Naive thymus-derived CD4-positive, alpha-beta T cell (primary cell): ENCODE measurements around the gene LRRFIP1. TPM values are rescaled to one million over a fixed set of nuclear protein-coding genes. Genes with fewer than 3 reads are reported as not detected.

ENCODE experiments used
- ATAC-seq: fragments of 150-1000 bp; cut with Tn5 transposase; 2 replicates; pipeline ENCODE4 v1.10.0; 2021; ENCODE audit warnings: mild to moderate bottlenecking, moderate library complexity
- CTCF ChIA-PET: fragments of 350-600 bp; sonication (Branson Sonifier 250); formaldehyde crosslinking; loops from one replicate; lab custom pipeline; 2021; ENCODE audit warnings: antibody characterized with exemption; lab: Charles Lee
- POLR2A ChIA-PET: fragments of 350-600 bp; sonication (Branson Sonifier 250); formaldehyde crosslinking; loops from one replicate; lab custom pipeline; 2021; ENCODE audit warnings: antibody characterized with exemption, inconsistent platforms; lab: Charles Lee
- DNase-seq, 9 donors: peaks; one replicate each; pipeline versions ENCODE4 v3.0.0 to v3.0.0-alpha.2; 2020 to 2022; ENCODE audit warnings: mixed read lengths in 1 of 9
- H3K27ac ChIP-seq: one replicate; pipeline ENCODE4 v1.7.0; 2013; ENCODE audit warnings: mild to moderate bottlenecking, low read depth, low read length, moderate library complexity
- H3K27me3 ChIP-seq, 2 donors: one replicate each; pipeline ENCODE4 v1.7.0; 2013; ENCODE audit warnings: low read length in 2 of 2, mild to moderate bottlenecking in 2 of 2, moderate library complexity in 2 of 2; ENCODE audit not compliant: control insufficient read depth in 2 of 2, insufficient read depth in 2 of 2
- H3K36me3 ChIP-seq, 3 experiments: 1 replicate in 2 of 3; 2 replicates in 1 of 3; pipeline ENCODE4 v1.7.0; 2013; ENCODE audit warnings: low read length in 3 of 3, mild to moderate bottlenecking in 3 of 3, moderate library complexity in 1 of 3; ENCODE audit not compliant: insufficient read depth in 3 of 3, control insufficient read depth in 2 of 3
- H3K4me1 ChIP-seq, 2 donors: one replicate each; pipeline ENCODE4 v1.7.0; 2013; ENCODE audit warnings: low read length in 2 of 2, mild to moderate bottlenecking in 2 of 2, moderate library complexity in 1 of 2; ENCODE audit not compliant: control insufficient read depth in 2 of 2, insufficient read depth in 2 of 2
- H3K4me3 ChIP-seq: 2 replicates; pipeline ENCODE4 v1.7.0; 2013; ENCODE audit warnings: mild to moderate bottlenecking, low read length
- H3K9me3 ChIP-seq, 3 experiments: 1 replicate in 2 of 3; 2 replicates in 1 of 3; pipeline ENCODE4 v1.7.0; 2013; ENCODE audit warnings: low read length in 3 of 3; ENCODE audit not compliant: control insufficient read depth in 2 of 3
- H3K27ac Mint-ChIP-seq, 9 donors: one replicate each; pipeline ENCODE4 v1.8.0; 2020 to 2022; ENCODE audit warnings: mixed read lengths in 9 of 9, mild to moderate bottlenecking in 8 of 9, moderate library complexity in 5 of 9, inconsistent platforms in 2 of 9
- H3K27me3 Mint-ChIP-seq, 5 donors: one replicate each; pipeline ENCODE4 v1.8.0; 2021 to 2022; ENCODE audit warnings: mixed read lengths in 5 of 5, mild to moderate bottlenecking in 1 of 5
- H3K36me3 Mint-ChIP-seq, 5 donors: one replicate each; pipeline ENCODE4 v1.8.0; 2020 to 2022; ENCODE audit warnings: mixed read lengths in 5 of 5, mild to moderate bottlenecking in 3 of 5, inconsistent platforms in 1 of 5
- H3K4me1 Mint-ChIP-seq, 7 donors: one replicate each; pipeline ENCODE4 v1.8.0; 2020 to 2022; ENCODE audit warnings: mixed read lengths in 7 of 7, mild to moderate bottlenecking in 3 of 7, inconsistent platforms in 1 of 7
- H3K4me3 Mint-ChIP-seq, 10 donors: one replicate each; pipeline ENCODE4 v1.8.0; 2020 to 2022; ENCODE audit warnings: mild to moderate bottlenecking in 10 of 10, mixed read lengths in 10 of 10, moderate library complexity in 6 of 10, inconsistent platforms in 2 of 10
- H3K9me3 Mint-ChIP-seq, 11 donors: one replicate each; pipeline ENCODE4 v1.8.0; 2020 to 2022; ENCODE audit warnings: mixed read lengths in 11 of 11, mild to moderate bottlenecking in 4 of 11, inconsistent platforms in 1 of 11, moderate library complexity in 1 of 11
- intact Hi-C, 2 donors: fragments of 100-400 bp; cut with micrococcal nuclease; formaldehyde crosslinking; loops; one replicate each; pipeline ENCODE4 v1.15.1; 2023
- polyA plus RNA-seq, 2 donors: library from polyadenylated mRNA; unstranded; fragments of 300-500 nt; fragmentation: Illumina TruSeq; gene quantifications; one replicate each; pipeline ENCODE4 v1.2.3, GENCODE V29; 2021
- total RNA-seq, 6 experiments: library from RNA in 5 of 6; stranded (reverse) in 5 of 6; gene quantifications; 1 replicate in 5 of 6; 2 replicates in 1 of 6; pipeline ENCODE4 v1.2.3 and lab custom pipeline; 2021 to 2026

The LRRFIP1 gene
- total and polyA plus RNA-seq, 7 experiments from 2014 or later, result 82.2 to 257 (median 105) TPM

- peaks cover 0 to 15% (median 0%) of the 10 kb centered on the region in 3 experiments for H3K36me3 ChIP-seq
- no peak for ATAC-seq
- H3K9me3 ChIP-seq, result no peaks in the 10 kb centered on the region
- ChIA-PET CTCF (interaction anchor here (1.3 kb wide), 1 partner anchor 49 kb away, joined by 4 read pairs; no protein-coding TSS in a partner anchor), POLR2A (no interaction called here)
- H3K27ac ChIP-seq, result no peak overlapping the region
- H3K27me3 ChIP-seq, result no peaks in the 10 kb centered on the region
- intact Hi-C loops, result no loop called here
- Mint-ChIP-seq H3K4me1 (peaks cover 37 to 84% (median 72%) of the 10 kb centered on the region in 7 donors), H3K27me3 (no peaks in the 10 kb centered on the region), H3K36me3 (peaks cover 4 to 27% (median 9%) of the 10 kb centered on the region in 5 donors), H3K9me3 (no peaks in the 10 kb centered on the region), H3K27ac (peak overlapping the region in 3 of 9 donors; percentile 5 to 71 (median 63)), H3K4me3 (no peak overlapping the region)
- no peak overlapping the region for H3K4me3 ChIP-seq
- DNase-seq, result no peak
- H3K4me1 ChIP-seq, result no peaks in the 10 kb centered on the region
Observed at GRCh38 chr2:237723023-237723422, 95.6 kb downstream of the LRRFIP1 start.

- H3K27me3 Mint-ChIP-seq, result no peaks in the 10 kb centered on the region
- H3K27ac Mint-ChIP-seq, result peak overlapping the region in 7 of 9 donors; percentile 9 to 67 (median 49)
- DNase-seq (peak in 1 of 9 donors; percentile 10), ATAC-seq (peak; percentile 30)
- H3K4me1 Mint-ChIP-seq, result peaks cover 36 to 84% (median 69%) of the 10 kb centered on the region in 7 donors
- H3K27ac ChIP-seq, result no peak overlapping the region
- no peaks in the 10 kb centered on the region for H3K9me3 ChIP-seq
- intact Hi-C loops, result no loop called here
- H3K27me3 ChIP-seq, result no peaks in the 10 kb centered on the region
- ChIA-PET POLR2A (no interaction called here), CTCF (interaction anchor here (1.3 kb wide), 1 partner anchor 50 kb away, joined by 4 read pairs; no protein-coding TSS in a partner anchor)
- peak overlapping the region in 1 of 10 donors; percentile 10 for H3K4me3 Mint-ChIP-seq
- H3K4me3 ChIP-seq, result no peak overlapping the region
- H3K9me3 Mint-ChIP-seq, result no peaks in the 10 kb centered on the region
- H3K36me3 Mint-ChIP-seq, result peaks cover 0 to 22% (median 4%) of the 10 kb centered on the region in 5 donors
- H3K4me1 ChIP-seq, result no peaks in the 10 kb centered on the region
- peaks cover 0 to 15% (median 0%) of the 10 kb centered on the region in 3 experiments for H3K36me3 ChIP-seq
Observed at GRCh38 chr2:237723602-237724001, 96.2 kb downstream of the LRRFIP1 start.

DNA sequence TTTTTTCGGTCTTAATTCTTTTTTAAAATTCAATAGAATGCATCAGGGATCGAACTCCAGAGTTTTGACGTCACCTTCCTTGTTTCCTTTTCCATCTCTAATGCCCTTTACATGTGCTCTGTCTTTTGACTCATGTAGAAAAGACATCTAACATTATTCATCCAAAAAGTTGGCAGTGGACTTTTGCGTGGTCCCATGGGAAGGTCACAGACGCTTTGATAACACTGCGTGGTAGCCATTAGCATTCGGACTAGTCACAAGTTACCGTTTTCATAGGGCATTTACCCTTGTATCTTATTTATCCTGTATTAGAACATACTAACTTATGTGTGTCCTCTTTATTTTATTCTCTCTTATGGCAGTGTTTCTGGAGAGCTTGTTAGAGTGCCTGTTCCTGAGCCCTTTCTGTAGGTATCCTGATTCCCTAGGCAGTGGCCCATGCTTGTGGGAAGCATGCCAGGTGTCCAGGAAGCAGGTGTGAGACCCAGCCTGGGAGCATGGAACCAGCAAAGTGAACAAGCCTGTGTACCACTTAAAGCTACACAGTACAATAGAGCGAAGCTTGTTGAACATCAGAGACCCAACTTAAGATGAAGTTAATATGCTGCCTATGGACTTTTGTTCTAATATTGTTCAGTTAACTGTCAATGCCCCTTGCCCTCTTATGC, 97.6 kb downstream of the LRRFIP1 start:
- H3K4me1 Mint-ChIP-seq, result peaks cover 36 to 83% (median 74%) of the 10 kb centered on the region in 7 donors
- Histone ChIP-seq H3K4me3 (no peak overlapping the region), H3K36me3 (peaks cover 0 to 15% (median 0%) of the 10 kb centered on the region in 3 experiments), H3K27ac (no peak overlapping the region), H3K4me1 (no peaks in the 10 kb centered on the region), H3K27me3 (no peaks in the 10 kb centered on the region), H3K9me3 (no peaks in the 10 kb centered on the region)
- ChIA-PET POLR2A (no interaction called here), CTCF (interaction anchor here (1.5 kb wide), 1 partner anchor 52 kb away, joined by 4 read pairs; no protein-coding TSS in a partner anchor)
- no peak overlapping the region for H3K4me3 Mint-ChIP-seq
- no peaks in the 10 kb centered on the region for H3K27me3 Mint-ChIP-seq
- DNase-seq, result no peak
- peaks cover 0 to 21% (median 4%) of the 10 kb centered on the region in 5 donors for H3K36me3 Mint-ChIP-seq
- H3K27ac Mint-ChIP-seq, result peak overlapping the region in 4 of 9 donors; percentile 13 to 63 (median 34)
- no peak for ATAC-seq
- intact Hi-C loops, result no loop called here
- H3K9me3 Mint-ChIP-seq, result no peaks in the 10 kb centered on the region

DNA sequence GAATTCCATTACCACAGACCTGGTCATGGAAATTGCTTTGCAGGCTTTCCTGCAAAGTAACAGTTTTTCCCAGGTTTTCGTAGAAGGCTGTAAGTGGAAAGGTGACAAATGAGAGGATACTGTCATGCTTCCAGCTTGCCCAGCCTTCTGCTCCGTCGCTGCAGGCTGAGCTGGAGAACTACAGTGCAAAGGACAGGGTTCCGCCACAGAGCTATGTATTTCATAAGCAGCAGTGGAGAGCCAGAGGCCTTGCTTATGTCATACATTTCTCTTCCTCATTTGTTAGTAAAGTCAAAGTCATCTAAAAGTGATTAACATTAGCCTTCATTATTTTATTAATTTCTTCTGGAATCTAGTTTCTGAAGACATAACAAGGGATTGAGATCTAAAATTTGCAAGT, 98.3 kb downstream of the LRRFIP1 start:
- POLR2A ChIA-PET, result no interaction called here
- DNase-seq (no peak), ATAC-seq (peak; percentile 61)
- Histone ChIP-seq H3K9me3 (no peaks in the 10 kb centered on the region), H3K27ac (no peak overlapping the region), H3K36me3 (peaks cover 0 to 11% (median 0%) of the 10 kb centered on the region in 3 experiments), H3K4me1 (no peaks in the 10 kb centered on the region), H3K4me3 (no peak overlapping the region), H3K27me3 (no peaks in the 10 kb centered on the region)
- H3K27ac Mint-ChIP-seq, result peak overlapping the region in 4 of 9 donors; percentile 13 to 59 (median 51)
- H3K4me1 Mint-ChIP-seq, result peaks cover 42 to 86% (median 80%) of the 10 kb centered on the region in 7 donors
- no peak overlapping the region for H3K4me3 Mint-ChIP-seq
- CTCF ChIA-PET, result interaction anchor here (0.5 to 1.5 kb wide), 3 partner anchors 14 to 489 kb away, joined by 3 to 4 read pairs (median 4); no protein-coding TSS in a partner anchor
- H3K27me3 Mint-ChIP-seq, result no peaks in the 10 kb centered on the region
- H3K36me3 Mint-ChIP-seq, result peaks cover 0 to 17% (median 4%) of the 10 kb centered on the region in 5 donors
- no peaks in the 10 kb centered on the region for H3K9me3 Mint-ChIP-seq
- intact Hi-C loops, result no loop called here

GRCh38 chr2:237726401-237726830, 99.0 kb downstream of the LRRFIP1 start:
- peaks cover 0 to 12% (median 4%) of the 10 kb centered on the region in 5 donors for H3K36me3 Mint-ChIP-seq
- no peak overlapping the region for H3K4me3 ChIP-seq
- H3K4me3 Mint-ChIP-seq, result no peak overlapping the region
- no peaks in the 10 kb centered on the region for H3K27me3 ChIP-seq
- no peak for ATAC-seq
- H3K27ac ChIP-seq, result no peak overlapping the region
- ChIA-PET CTCF (interaction anchor here (0.5 to 1.1 kb wide), 2 partner anchors 13 to 490 kb away, joined by 3 to 4 read pairs; no protein-coding TSS in a partner anchor), POLR2A (interaction anchor here (1.5 kb wide), 1 partner anchor 29 kb away, joined by 3 read pairs; no protein-coding TSS in a partner anchor)
- no peak for DNase-seq
- peaks cover 50 to 87% (median 80%) of the 10 kb centered on the region in 7 donors for H3K4me1 Mint-ChIP-seq
- intact Hi-C loops, result no loop called here
- H3K9me3 ChIP-seq, result no peaks in the 10 kb centered on the region
- H3K4me1 ChIP-seq, result peaks cover 0 to 8% of the 10 kb centered on the region in 2 donors
- no peaks in the 10 kb centered on the region for H3K9me3 Mint-ChIP-seq
- peaks cover 0 to 7% (median 0%) of the 10 kb centered on the region in 3 experiments for H3K36me3 ChIP-seq
- peak overlapping the region in 4 of 9 donors; percentile 19 to 49 (median 34) for H3K27ac Mint-ChIP-seq
- H3K27me3 Mint-ChIP-seq, result no peaks in the 10 kb centered on the region

DNA sequence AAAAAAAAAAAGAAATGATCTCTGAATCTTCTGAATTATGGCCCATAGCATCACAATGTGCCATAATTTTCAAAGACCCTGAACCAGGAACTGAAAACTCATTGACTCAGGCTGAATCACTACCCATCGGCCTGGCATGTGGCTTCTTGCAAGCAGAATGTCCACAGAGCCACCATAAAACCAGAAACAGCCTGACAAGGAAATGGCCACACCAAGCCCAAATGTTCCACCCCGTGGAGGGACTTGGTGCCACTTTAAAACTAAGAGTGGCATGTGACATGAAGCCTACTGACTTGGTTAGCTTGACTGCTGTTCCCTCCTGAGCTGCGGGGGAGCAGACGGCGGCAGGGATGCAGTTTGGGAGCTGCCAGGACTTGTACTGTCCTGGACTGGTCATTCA, 100.0 kb downstream of the LRRFIP1 start:
- peak overlapping the region in 1 of 9 donors; percentile 52 for H3K27ac Mint-ChIP-seq
- Histone ChIP-seq H3K36me3 (peaks cover 0 to 7% (median 0%) of the 10 kb centered on the region in 3 experiments), H3K4me3 (no peak overlapping the region), H3K27ac (no peak overlapping the region), H3K9me3 (no peaks in the 10 kb centered on the region), H3K4me1 (peaks cover 3 to 14% of the 10 kb centered on the region in 2 donors), H3K27me3 (no peaks in the 10 kb centered on the region)
- H3K27me3 Mint-ChIP-seq, result no peaks in the 10 kb centered on the region
- peaks cover 0 to 8% (median 0%) of the 10 kb centered on the region in 5 donors for H3K36me3 Mint-ChIP-seq
- intact Hi-C loops, result no loop called here
- CTCF ChIA-PET, result interaction anchor here (0.5 to 0.9 kb wide), 3 partner anchors 13 to 31 kb away, joined by 3 read pairs; no protein-coding TSS in a partner anchor
- POLR2A ChIA-PET, result interaction anchor here (0.6 to 1.5 kb wide), 3 partner anchors 30 to 1495 kb away, joined by 3 to 4 read pairs (median 3); no protein-coding TSS in a partner anchor
- H3K4me3 Mint-ChIP-seq, result no peak overlapping the region
- DNase-seq, result no peak
- H3K4me1 Mint-ChIP-seq, result peaks cover 50 to 87% (median 80%) of the 10 kb centered on the region in 7 donors
- ATAC-seq, result peak; percentile 45
- H3K9me3 Mint-ChIP-seq, result no peaks in the 10 kb centered on the region
